IPS-11a (cell line): ENCODE measurements around the gene UBXN10.
A peak's percentile ranks its signal among the peaks of the same experiment; 100 is the strongest.

ENCODE experiments used
- H3K4me3 ChIP-seq: one replicate; pipeline ENCODE4 v1.5.1; 2013; ENCODE audit warnings: low read depth, low read length, control low read depth

The UBXN10 gene

GRCh38 chr1:20185834-20186782 is at the start of gene UBXN10, which contains the start of gene PLA2G2C:
TSS of gene UBXN10 (plus strand) at chr1:20186096. CDS start at chr1:20190562, 4,466 bp downstream.
TSS of gene PLA2G2C (minus strand) at chr1:20186518. CDS start at chr1:20177363, 9,155 bp downstream.
- H3K4me3 ChIP-seq, result peak within 1 kb of the TSS; percentile 61

DNA sequence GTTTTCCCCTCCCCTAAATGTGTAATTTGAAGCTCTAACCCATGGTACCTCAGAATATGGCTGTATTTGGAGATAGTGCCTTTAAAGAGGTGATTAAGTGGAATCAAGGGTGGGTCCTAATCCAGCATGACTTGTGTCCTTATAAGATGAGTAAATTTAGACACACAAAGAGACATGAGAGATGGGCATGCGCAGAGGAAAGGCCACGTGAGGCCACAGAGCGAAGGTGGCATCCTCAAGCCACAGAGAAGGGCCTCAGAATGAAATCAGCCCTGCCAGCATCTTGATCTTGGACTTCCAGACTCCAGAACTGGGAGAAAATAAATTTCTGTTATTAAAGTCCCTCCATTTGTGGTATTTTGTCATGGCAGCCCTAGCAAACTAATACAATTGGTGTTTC is 49.6 kb upstream of the UBXN10 start:
- H3K4me3 ChIP-seq, result no peak overlapping the region

DNA sequence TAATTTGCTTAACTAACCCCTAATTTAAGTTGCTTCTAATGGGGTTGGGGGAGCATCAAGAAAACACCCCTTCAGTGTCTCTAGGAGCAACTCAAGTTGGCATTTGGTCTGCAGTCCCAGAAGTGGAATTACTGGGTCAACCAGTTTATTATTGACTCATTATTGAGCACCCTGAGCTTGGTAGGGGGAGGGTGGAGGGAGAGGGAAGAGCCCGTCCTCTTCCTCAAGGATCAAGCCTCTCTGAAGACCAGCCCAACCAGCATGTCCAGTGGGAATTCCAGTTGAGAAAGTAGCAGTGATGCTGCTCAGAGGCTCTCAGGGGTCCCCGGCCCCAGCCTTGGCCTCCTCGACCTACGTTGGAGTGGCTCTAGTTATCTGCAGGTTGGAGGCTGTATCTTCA is 48.8 kb upstream of the UBXN10 start:
- H3K4me3 ChIP-seq, result no peak overlapping the region

- H3K4me3 ChIP-seq, result no peak overlapping the region
Observed at GRCh38 chr1:20137604-20138003, 48.3 kb upstream of the UBXN10 start.

DNA sequence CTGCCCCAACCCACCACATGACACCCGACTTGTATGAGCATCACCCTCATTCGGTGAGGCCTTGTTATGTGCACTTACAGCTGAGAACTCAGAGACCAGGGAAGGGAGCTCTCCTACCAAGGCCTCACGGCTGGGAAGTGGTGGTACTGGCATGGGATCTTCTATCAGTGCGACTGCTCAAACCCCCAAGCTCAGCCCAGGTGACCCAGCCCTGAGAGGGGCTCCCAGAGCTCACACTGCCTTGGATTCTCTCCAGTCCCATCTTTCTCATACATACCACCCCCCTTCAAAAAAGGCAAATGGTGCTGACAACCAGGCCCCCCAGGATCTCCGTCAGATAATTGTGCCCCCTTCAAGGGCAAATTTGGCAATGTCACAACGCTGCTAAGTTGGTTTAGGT is 47.5 kb upstream of the UBXN10 start:
- no peak overlapping the region for H3K4me3 ChIP-seq

DNA sequence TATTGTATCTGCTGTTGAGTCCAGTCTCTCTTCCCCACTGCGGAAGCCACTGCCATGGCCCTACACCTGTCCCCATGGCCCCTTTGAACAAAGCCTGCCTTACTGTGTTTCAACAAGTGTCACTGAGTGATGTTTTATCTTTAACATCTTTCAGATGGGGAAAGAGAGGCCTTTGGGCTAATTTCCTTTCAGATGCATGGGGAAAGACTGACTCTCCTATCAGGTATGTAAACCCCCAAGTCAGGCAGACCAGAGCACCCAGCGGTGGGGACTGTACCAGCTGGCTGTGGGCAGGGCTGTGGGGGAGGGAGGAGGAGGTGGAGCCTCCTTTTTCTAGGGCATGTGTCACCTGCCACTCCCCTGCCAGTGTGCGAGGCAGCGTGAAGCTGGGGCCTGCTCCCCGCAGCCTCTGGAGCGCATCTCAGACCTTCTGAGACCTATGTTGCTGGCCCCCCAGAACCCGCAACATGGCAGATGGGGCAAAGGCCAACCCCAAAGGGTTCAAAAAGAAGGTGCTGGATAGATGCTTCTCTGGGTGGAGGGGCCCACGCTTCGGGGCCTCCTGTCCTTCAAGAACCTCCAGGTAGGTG is 46.8 kb upstream of the UBXN10 start, which contains the start of gene PLA2G2F:
Gene PLA2G2F (plus strand): TSS at position 363 of the 590 bp plus-strand sequence. CDS start 105 bp downstream, at position 468.
- H3K4me3 ChIP-seq, result no peak within 1 kb of the TSS

DNA sequence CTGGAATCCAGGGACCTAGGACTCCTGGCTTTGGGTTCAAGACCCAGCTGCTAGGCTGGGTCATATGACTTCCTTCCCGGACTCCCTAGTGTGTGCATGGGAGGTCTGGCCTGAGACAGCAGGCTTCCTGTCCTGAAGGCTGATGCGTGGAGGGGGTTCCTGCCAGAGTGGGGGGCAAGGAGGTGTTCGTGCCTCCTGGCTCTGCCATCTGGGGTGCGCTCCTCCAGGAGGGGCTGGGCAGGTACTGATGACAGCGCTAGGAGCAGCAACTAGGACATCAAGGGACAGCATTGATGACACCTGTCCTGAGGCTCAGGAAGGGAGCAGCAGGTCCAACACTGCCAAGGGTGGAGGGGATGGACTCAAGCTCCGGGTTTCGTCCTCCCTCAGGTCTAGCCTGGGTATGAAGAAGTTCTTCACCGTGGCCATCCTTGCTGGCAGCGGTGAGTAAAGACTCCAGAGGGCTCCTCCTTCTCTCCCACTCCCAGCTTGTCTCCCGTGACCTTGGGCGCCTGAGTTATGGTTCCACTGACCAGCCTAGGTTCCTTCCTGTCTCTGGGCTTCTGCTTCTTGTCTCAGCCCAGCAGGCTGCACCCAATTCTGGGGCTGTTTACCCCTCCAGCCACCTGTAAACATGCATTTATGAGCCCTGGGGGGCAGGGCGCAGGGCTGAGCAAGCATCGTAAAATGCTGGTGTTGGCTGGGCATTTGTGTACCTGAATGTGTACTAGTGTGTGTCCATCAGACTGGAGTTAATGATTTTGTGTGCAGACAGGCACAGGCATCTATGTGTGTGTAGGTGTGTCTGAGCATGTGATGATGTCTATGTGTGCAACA is 45.9 kb upstream of the UBXN10 start:
- no peak overlapping the region for H3K4me3 ChIP-seq

DNA sequence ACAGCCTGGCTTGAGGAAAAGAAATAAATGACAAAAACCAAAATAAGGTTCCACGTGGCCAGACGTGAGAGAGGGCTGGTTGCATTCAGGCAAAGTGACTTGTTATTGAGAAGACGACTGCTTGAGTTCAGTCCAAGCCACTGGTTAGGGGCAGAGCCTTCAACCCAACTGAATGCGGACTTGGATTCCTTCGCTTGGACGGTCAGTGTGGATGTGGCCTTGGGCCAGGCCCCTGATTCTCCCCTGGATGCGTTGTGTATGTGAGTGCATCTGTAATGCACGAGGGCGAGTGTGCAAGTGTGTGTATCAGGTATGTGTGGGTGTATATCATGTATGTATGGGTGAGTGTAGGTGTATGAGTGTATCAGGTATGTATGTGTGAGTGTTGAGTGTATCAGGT is 44.9 kb upstream of the UBXN10 start:
- H3K4me3 ChIP-seq, result no peak overlapping the region

DNA sequence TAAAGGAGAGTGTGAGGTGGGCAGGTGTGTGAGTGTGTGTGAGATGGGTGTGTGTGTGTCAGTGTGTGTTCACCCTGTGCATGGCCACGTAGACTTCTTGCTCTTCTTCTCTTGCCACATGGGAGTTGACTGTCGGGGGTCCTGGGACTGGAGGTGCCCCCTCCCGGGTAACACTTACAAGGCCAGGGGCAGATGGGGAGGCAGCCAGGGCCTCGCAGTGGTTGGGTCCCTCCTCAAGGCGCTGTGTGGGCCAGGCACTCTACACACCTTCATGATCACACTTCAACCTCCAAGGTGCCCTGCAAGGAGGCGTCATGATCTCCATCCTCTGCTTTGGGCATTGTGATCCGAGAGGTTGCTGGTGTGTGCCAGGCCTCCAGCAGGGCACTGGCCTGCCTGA is 44.4 kb upstream of the UBXN10 start:
- no peak overlapping the region for H3K4me3 ChIP-seq

- no peak overlapping the region for H3K4me3 ChIP-seq
Observed at GRCh38 chr1:20142001-20142710, 43.7 kb upstream of the UBXN10 start.

- H3K4me3 ChIP-seq, result no peak overlapping the region
Observed at GRCh38 chr1:20143318-20143717, 42.6 kb upstream of the UBXN10 start.

DNA sequence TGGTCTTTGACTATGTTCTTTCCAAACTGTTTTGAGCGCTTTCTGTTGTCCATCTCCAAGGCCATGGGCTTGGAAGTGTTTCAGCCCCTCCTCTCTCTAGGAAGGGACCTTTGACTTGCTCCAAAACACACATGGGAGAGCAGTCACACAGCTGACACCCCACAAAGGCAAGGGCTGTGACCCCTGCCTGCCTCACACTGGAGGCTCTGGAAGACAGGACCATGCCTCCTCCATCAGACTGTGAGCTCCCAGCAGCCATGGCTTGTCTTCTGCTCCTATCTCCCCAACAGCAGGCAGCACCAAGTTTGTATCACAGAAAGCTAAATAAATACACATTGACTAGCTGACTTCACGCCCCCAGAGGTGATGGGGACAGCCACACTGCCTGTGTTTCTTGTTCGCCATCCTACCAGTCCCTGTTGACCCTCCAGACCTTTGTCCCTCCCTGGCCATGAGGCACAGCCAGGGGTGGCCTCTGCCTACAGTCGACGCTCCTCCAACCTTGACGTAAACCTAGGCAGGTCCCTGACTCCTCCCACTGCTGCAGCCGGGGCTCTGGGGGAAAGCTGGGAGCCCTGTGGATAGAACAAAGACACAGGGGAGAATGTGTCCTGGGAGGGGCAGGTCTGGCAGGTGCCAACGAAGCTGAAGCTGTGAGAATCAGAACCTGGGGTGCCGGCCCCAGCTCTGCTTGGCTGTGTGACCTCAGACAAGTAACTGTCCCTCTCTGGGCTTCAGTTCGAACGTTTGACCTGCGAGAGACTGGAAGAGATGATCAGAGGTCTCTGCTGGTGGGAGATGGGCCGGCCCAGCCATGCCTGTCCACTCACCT is 41.9 kb upstream of the UBXN10 start:
- H3K4me3 ChIP-seq, result no peak overlapping the region

- H3K4me3 ChIP-seq, result no peak overlapping the region
Observed at GRCh38 chr1:20147846-20148570, 37.9 kb upstream of the UBXN10 start.

GRCh38 chr1:20148571-20149500 is 37.1 kb upstream of the UBXN10 start:
- no peak overlapping the region for H3K4me3 ChIP-seq

GRCh38 chr1:20149601-20150325 is 36.1 kb upstream of the UBXN10 start:
- H3K4me3 ChIP-seq, result no peak overlapping the region

DNA sequence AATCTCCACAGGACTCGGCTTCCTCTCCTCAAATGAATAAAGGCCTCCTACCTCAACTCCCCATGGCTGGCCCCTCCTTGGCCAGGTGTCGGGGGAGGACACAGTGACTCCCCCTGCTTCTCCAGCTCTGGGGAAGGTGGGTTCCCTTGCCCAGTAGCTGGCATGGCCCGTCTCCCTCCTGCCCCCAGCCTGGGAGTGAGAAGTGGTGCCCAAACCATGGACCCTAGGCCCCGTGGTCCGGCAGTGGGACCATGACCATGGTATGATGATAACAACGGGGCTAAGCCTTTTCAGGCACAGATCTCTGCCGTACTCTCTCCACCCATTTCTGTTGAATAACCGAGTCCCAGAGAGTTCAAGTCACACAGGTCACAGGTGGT is 35.6 kb upstream of the UBXN10 start:
- no peak overlapping the region for H3K4me3 ChIP-seq

- H3K4me3 ChIP-seq, result no peak overlapping the region
Observed at GRCh38 chr1:20150969-20151368, 34.9 kb upstream of the UBXN10 start.
